KG1 (cell line): Measurements from ENCODE around the gene ZNF506.
"Not testable (repeated sequence)": the region's sequence is repeated elsewhere in the genome, so short reads cannot be mapped to it uniquely, and the experiment has no call there.

Experiments used
- DNase-seq: peaks from one replicate; lab custom pipeline; 2025; lab: John Stamatoyannopoulos, UW

The ZNF506 gene

DNA sequence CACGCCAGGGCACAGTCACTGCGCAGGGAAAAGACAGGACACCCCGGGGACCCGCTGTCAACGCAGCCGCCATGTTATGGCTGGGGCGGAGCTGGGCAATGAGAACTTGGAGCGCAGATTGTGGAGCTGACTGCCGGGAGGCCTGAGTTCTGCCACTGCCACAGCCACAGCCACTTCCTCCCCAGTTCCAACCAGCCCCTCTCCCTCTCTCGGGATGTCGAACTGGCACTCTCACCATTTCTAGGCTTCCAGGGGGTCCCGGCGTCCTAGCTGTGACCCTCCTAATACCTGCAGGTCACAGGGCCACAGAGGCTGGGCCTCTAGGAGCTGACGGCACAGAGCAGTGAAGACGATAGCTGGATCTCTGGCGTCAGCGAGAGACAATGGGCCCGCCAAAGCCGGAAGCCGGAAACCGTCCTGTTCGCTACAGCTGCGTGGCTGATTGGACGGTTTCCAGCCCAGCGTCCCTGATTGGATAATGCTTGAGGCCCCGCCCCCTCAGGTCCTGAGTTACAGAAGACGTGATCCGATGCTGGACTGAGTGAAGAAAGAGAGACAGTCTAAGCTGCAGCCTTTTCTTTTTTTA lies at the start of gene ZNF506:
ZNF506 (minus strand) TSS at position 385 of the 586 bp plus-strand sequence; CDS start at position 238, 147 bp downstream.
- peak; percentile 98 for DNase-seq

DNA sequence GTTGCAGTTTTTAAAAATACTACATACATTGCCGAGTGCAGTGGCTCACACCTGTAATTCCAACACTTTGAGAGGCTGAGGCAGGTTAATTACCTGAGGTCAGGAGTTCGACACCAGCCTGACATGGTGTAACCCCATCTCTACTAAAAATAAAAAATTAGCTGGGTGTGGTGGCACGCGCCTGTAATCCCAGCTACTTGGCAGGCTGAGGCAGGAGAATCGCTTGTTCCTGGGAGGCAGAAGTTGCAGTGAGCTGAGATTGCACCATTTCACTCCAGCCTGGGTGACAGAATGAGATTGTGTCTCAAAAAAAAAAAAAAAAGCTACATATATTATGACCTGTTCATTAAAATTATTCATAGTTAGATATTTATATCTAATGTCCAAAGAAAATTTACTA lies 48.5 kb upstream of the ZNF506 start:
- not testable (repeated sequence) for DNase-seq

DNA sequence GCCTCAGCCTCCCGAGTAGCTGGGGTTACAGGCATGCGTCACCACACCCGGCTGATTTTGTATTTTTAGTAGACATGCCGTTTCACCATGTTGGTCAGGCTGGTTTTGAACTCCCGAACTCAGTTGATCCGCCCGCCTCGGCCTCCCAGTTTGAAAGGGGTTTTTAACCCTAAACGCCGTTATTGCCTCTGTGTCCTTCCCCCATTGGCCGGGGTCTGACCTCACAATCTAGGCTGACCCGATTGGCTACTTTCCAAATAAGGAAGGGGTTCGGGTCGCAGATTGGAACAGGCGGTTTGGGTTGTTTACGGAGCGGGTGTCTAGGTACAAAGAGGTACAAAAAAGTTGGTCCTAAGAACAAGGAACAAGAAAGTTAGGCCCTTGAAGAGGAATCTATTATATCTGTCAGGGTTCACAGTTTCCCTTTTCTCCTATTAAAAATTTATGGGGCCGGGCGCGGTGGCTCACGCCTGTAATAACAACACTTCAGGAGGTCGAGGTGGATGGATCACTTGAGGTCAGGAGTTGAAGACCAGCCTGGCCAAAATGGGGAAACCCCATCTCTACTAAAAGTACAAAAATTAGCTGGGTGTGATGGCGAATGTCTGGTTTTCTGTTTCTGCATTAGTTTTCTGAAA lies 45.2 kb upstream of the ZNF506 start:
- peak; percentile 65 for DNase-seq

- peak; percentile 92 for DNase-seq
These were observed 44.4 kb upstream of the ZNF506 start, which contains the start of gene ZNF253 for GRCh38 chr19:19865750-19866610. Gene ZNF253 (plus strand): TSS chr19:19865882. CDS start chr19:19865997, 115 bp downstream.

GRCh38 chr19:19860756-19861390 lies 39.3 kb upstream of the ZNF506 start:
- no peak for DNase-seq

DNA sequence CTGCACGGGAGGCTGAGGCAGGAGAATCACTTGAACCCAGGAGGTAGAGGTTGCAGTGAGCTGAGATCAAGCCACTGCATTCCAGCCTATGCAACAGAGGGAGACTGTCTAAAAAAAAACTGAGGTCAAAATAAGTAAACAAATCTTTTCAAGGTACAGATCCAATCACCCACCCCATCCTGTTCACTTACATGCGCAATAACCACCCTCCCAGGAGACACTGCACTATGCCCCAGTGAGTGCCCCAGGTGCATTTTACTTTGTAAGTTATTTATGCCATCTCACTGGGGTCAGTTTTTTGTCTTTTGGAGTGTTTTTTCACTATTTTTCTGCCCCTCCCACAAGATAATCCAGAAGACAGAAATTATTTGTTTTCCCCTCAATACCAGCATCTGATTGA lies 37.2 kb upstream of the ZNF506 start:
- DNase-seq = no peak

DNA sequence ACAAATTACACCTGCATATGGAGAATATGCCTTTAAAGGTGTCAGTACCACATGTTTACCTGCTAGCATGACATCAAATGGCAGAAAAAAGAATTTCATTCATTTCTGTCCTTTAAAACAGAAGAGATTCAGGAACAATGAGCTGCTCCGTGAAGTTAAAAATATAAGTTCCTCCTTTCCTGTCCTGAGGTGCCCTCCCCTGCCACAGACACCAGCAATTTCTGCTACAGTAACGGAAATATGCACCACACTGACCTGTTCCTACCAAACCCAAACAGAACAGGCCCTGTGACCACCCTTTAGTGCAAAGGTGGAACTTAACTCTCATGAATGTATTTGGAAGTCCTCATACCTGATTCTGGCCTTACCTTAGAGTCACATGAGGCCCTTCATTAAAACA lies 30.2 kb upstream of the ZNF506 start:
- DNase-seq = not testable (repeated sequence)

GRCh38 chr19:19849056-19849455 lies 27.5 kb upstream of the ZNF506 start:
- no peak for DNase-seq

GRCh38 chr19:19847781-19848180 lies 26.2 kb upstream of the ZNF506 start:
- no peak for DNase-seq

- no peak for DNase-seq
These were observed 14.0 kb upstream of the ZNF506 start for GRCh38 chr19:19835560-19836038.

DNA sequence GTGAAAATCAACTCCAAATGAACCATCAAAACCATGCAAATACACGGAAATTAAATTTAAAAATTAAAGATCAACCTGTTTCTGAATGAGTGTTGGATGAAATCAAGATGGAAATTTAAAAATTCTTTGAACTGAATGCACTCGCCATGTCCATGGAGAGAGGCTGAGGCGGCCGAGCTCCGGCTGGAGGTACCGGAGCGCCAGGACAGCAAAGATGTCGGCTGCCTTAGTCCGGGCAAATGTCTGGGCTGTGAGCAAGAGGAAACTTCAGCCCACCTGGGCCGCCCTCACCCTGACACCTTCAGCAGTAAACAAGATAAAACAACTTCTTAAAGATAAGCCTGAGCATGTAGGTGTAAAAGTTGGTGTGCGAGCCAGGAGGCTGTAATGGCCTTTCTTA lies 5.3 kb upstream of the ZNF506 start:
- DNase-seq = no peak

DNA sequence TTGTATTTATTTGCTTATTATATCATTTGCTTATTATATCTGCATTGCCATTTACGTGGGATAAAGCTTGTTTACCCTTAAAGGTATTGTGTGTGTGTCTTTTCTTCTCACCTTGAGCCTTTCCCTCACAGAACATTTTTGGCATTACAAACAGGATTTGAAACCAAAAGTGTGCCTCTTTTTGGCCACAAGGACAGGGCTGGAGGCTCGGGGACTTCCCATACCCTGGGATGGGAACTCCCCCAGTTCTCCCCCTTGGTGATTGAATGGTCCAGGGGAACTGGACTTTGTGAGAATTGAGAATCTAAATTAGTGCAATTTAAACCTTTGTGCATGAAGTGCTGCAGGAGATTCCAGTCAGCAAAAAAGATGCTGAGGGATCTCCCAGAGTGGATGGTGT lies 2.4 kb upstream of the ZNF506 start:
- no peak for DNase-seq

GRCh38 chr19:19821976-19822375 lies 426 bp upstream of the ZNF506 start:
- not testable (repeated sequence) for DNase-seq

DNA sequence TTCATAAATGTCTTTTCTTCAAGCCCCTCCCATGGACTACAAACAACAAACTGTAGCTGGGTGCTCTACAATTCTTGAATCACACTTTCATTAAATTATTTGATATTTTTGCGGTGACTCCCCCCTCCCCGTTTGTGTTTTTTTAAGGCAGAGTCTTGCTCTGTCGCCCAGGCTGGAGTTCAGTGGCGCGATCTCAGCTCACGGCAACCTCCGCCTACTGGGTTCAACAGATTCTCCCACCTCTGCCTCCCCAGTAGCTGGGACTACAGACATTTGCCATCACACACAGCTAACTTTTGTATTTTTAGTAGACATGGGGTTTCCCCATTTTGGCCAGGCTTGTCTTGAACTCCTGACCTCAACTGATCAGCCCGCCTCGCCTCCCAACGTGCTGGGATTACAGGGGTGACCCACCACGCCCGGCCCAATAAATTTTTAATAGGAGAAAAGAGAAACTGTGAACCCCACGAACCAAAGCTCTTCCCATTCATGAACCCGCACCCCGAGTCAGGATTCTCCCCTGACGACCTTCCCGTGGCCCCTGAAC lies 703 bp downstream of the ZNF506 start:
- no peak for DNase-seq

DNA sequence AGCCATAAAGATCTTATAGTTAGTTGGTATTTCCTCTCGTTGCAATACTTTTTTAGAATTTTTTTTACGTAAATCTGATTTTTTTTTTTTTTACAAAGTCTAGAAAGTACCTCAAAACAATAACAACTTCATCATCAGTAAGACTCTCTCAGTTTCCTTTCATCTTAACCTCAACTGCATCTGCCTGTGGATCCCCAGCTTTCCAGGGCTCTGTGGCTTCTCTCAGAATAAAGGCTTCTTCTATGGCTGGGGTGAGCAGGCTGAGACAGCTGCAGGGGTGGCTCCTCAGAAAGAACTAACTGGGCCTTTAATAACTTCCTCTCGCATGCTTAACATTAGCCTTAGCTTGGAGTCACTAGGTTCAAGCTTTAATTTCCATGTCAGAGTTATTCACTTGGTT lies 4.2 kb downstream of the ZNF506 start:
- no peak for DNase-seq

DNA sequence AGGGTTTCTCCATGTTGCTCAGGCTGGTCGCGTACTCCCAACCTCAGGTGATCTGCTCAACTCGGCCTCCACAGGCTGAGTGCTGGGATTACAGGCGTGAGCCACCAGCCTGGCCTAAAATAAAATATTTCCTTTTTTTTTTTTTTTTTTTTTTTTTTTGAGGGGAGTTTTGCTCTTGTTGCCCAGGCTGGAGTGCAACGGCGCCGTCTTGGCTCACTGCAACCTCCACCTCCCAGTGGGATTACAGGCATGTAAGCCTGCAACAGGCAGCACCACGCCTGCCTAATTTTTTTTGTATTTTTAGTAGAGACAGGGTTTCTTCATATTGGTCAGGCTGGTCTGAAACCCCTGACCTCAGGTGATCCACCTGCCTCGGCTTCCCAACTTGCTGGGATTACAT lies 4.9 kb downstream of the ZNF506 start:
- DNase-seq = no peak

DNA sequence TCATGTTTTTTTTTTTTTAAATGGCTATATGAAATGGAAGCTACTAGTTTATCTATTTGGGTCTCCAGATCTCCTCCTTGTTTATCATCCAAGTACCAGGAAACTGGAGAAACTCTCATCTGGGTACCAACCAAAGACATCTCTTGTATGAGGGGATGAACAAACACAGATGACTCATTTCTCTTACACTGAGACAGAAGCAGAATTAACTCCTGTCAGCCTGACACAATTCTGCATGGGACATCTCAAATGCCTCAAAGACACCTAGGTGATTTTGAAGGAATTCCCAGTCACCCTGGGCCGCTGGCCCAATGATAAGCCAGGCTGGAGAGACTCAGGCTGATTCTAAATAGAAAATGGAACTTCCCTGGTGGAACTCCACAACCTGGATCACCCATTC lies 9.6 kb downstream of the ZNF506 start:
- not testable (repeated sequence) for DNase-seq

DNA sequence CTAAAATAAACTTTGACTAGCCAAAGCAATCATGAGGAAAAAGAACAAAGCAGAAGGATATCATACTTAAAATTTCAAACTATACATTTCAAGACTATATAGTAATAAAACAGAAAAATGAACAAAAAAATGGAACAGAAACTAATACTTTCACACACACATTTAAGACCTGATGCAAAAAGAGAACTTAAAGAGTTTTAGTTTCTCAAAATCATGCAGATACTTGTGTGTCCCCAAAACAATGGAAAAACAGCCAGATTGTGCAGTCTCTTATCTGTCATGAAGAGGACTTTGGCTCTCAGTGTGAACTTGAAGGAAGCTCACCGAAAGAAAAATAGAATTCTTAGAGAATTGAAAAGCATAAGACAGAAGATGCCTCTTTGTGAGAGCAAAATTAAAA lies 16.1 kb downstream of the ZNF506 start:
- no peak for DNase-seq

DNA sequence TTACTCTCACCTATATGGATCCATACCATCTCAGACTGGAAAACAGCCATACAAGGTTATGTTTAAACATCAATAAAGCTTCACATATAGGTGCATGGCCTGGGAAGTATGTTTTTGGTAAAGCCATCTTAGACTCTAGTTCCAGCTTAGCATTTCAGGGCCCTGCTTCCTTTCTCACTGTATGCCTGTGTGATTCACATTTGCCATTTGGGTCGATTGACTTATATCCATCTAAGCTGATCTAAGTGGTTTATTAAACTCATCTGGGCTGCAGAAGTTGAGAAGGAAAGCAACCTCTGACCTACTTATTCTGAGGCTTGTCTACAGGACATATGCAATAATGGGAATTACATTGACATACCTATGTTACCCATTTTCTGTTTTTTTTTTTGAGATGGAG lies 33.5 kb downstream of the ZNF506 start:
- no peak for DNase-seq

- DNase-seq = not testable (repeated sequence)
These were observed 36.1 kb downstream of the ZNF506 start for GRCh38 chr19:19785476-19785875.

DNA sequence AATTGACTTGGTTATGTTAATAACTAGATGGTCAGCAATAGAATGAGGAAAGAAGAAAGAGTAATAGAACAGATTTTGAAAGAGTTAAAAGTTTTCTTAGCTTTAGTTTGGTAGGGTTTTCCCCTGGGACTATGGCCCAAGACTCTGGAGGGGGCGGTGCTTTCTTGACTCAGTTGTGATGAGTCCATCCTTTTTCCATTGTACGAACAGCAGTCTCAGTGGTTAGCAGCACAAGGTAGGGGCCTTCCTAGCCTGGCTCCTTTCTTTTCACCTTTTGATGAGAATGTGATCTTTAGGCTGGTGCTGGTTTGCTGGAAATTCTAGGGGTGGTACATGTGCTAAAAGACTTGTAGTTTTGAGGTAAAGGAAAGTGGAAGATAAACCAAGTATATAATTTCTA lies 38.8 kb downstream of the ZNF506 start:
- no peak for DNase-seq

- not testable (repeated sequence) for DNase-seq
These were observed 39.8 kb downstream of the ZNF506 start for GRCh38 chr19:19781791-19782190.
